Measurements from ENCODE around the gene PAK2.
"Not testable (repeated sequence)": the region's sequence is repeated elsewhere in the genome, so short reads cannot be mapped to it uniquely, and the experiment has no call there.

The PAK2 gene

GRCh38 chr3:196849180-196849741 lies 109.6 kb downstream of the PAK2 start:
- no peak for TF ChIP-seq CTCF (IDR thresholded peaks at IDR 0.05)
- no peak overlapping the region for H3K27ac ChIP-seq
- DNase-seq (ENCODE audit: low spot score), result no peak
- no peak overlapping the region for H3K4me3 ChIP-seq

- H3K4me3 ChIP-seq; DNase-seq (ENCODE audit: low spot score); H3K27ac ChIP-seq: not testable (repeated sequence)
These were observed 123.3 kb downstream of the PAK2 start for GRCh38 chr3:196863000-196863399.

GRCh38 chr3:196867155-196867506 lies 127.5 kb downstream of the PAK2 start:
- no peak for DNase-seq (ENCODE audit: low spot score)
- Histone ChIP-seq H3K4me3 (peak overlapping the region; percentile 90), H3K27ac (peak overlapping the region; percentile 74 to 94)
- TF ChIP-seq CTCF (IDR thresholded peaks at IDR 0.05), result no peak

- TF ChIP-seq CTCF (IDR thresholded peaks at IDR 0.05), result no peak
- H3K4me3 ChIP-seq, result peak within 1 kb of the TSS; percentile 90
- DNase-seq (ENCODE audit: low spot score), result peak; percentile 87
These were observed 128.0 kb downstream of the PAK2 start, which contains the start of gene SENP5 for GRCh38 chr3:196867507-196868296. TSS of gene SENP5 (plus strand) at chr3:196867920. CDS start at chr3:196885182, 17,262 bp downstream.

GRCh38 chr3:196868297-196868661 lies 128.6 kb downstream of the PAK2 start:
- DNase-seq (ENCODE audit: low spot score), result no peak
- TF ChIP-seq CTCF (IDR thresholded peaks at IDR 0.05), result no peak
- peak overlapping the region; percentile 74 to 94 for H3K27ac ChIP-seq
- peak overlapping the region; percentile 90 for H3K4me3 ChIP-seq

More at GRCh38 chr3:196867507-196868296, 128.0 kb downstream of the PAK2 start, which contains the start of gene SENP5:
- H3K27ac ChIP-seq, result peak within 1 kb of the TSS; percentile 74 to 94

- no peak overlapping the region for H3K27ac ChIP-seq
- no peak for DNase-seq (ENCODE audit: low spot score)
- H3K4me3 ChIP-seq, result no peak overlapping the region
- TF ChIP-seq CTCF (IDR thresholded peaks at IDR 0.05), result no peak
These were observed 132.7 kb downstream of the PAK2 start for GRCh38 chr3:196872316-196872715.

GRCh38 chr3:196874511-196875094 lies 134.9 kb downstream of the PAK2 start:
- H3K4me3 ChIP-seq; DNase-seq (ENCODE audit: low spot score); H3K27ac ChIP-seq: not testable (repeated sequence)

- H3K4me3 ChIP-seq, result no peak overlapping the region
These were observed 135.6 kb downstream of the PAK2 start for GRCh38 chr3:196875258-196875657.

More at GRCh38 chr3:196875258-196875657, 135.6 kb downstream of the PAK2 start:
- DNase-seq (ENCODE audit: low spot score), result no peak
- no peak for TF ChIP-seq CTCF (IDR thresholded peaks at IDR 0.05)
- no peak overlapping the region for H3K27ac ChIP-seq
